Sigmoid colon (tissue), 4 donors: ENCODE data around the gene PRKAB2.

Source experiments
- EP300 ChIP-seq, 4 donors: sonication (generic); formaldehyde crosslinking; IDR thresholded peaks; one replicate each; pipeline ENCODE4 v1.6.1; 2017; ENCODE audit warnings: antibody characterized with exemption in 4 of 4
- POLR2A ChIP-seq, 2 donors: fragments of 450-650 bp; IDR thresholded peaks; one replicate each; pipeline ENCODE4 v1.6.1; 2016; ENCODE audit warnings: antibody characterized with exemption in 2 of 2, mild to moderate bottlenecking in 2 of 2, moderate library complexity in 2 of 2
- POLR2AphosphoS5 ChIP-seq, 4 donors: sonication (generic); formaldehyde crosslinking; IDR thresholded peaks; one replicate each; pipeline ENCODE4 v1.6.1; 2017; ENCODE audit warnings: antibody characterized with exemption in 4 of 4
- TF ChIP-seq, protein P1 (sequence below), 4 experiments: fragments of 450-650 bp in 3 of 4; fragments of 200-600 bp in 1 of 4; IDR thresholded peaks; one replicate each; pipeline ENCODE4 v1.5.1; 2016 to 2019; ENCODE audit warnings: antibody characterized with exemption in 4 of 4, mild to moderate bottlenecking in 3 of 4, moderate library complexity in 2 of 4

DNA sequence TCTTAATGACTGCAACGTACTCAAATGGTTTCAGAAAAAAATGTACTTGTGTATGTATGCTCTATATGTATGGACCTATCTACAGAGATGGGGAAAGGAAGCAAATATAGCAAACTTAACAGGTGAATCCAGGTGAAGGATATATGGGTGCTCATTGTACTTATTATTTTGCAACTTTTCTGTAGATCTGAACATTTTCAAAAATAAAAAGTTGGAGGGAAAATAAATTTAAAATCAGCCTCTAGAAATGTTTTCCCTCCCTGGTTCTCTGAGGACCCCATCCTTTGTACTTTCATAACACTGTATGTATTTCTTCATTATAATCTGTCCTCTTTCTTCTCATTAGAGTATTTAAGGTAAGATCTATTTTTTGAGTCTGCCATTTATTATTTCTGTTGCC lies 34.9 kb upstream of the PRKAB2 start:
- no peak for TF ChIP-seq POLR2A (IDR thresholded peaks at IDR 0.05)
- TF ChIP-seq, protein P1, sequence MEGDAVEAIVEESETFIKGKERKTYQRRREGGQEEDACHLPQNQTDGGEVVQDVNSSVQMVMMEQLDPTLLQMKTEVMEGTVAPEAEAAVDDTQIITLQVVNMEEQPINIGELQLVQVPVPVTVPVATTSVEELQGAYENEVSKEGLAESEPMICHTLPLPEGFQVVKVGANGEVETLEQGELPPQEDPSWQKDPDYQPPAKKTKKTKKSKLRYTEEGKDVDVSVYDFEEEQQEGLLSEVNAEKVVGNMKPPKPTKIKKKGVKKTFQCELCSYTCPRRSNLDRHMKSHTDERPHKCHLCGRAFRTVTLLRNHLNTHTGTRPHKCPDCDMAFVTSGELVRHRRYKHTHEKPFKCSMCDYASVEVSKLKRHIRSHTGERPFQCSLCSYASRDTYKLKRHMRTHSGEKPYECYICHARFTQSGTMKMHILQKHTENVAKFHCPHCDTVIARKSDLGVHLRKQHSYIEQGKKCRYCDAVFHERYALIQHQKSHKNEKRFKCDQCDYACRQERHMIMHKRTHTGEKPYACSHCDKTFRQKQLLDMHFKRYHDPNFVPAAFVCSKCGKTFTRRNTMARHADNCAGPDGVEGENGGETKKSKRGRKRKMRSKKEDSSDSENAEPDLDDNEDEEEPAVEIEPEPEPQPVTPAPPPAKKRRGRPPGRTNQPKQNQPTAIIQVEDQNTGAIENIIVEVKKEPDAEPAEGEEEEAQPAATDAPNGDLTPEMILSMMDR (IDR thresholded peaks at IDR 0.05), result no peak
- no peak for TF ChIP-seq EP300 (IDR thresholded peaks at IDR 0.05)
- TF ChIP-seq POLR2AphosphoS5 (IDR thresholded peaks at IDR 0.05), result no peak
